DMS153 (cell line): ENCODE measurements around the gene ZFAND3.
A peak's percentile ranks its signal among the peaks of the same experiment; 100 is the strongest.

ENCODE experiments used
- DNase-seq: peaks from one replicate; lab custom pipeline; 2025; lab: John Stamatoyannopoulos, UW

Gene ZFAND3

GRCh38 chr6:38004908-38005307 is 185.4 kb downstream of the ZFAND3 start:
- no peak for DNase-seq

GRCh38 chr6:38011937-38012336 is 192.4 kb downstream of the ZFAND3 start:
- DNase-seq, result no peak

DNA sequence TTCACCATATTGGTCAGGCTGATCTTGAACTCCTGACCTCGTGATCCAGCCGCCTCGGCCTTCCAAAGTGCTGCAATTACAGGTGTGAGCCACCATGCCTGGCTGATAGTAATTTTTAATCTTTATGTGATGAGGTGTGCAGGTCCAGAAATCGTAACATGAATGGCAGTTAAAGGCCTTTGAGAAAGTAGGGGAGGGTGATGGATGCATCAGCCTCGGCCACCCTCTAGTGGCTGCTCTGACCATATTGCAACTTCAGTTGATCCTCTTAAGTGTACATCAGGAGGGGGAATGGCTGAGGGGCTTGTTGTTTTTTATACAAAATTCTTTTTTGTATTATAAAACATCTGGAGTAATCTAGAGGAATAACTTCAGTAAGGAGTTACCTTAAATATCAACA is 193.0 kb downstream of the ZFAND3 start:
- peak; percentile 39 for DNase-seq

- DNase-seq, result no peak
Measured at GRCh38 chr6:38015341-38015740, 195.8 kb downstream of the ZFAND3 start.

- no peak for DNase-seq
Measured at GRCh38 chr6:38016824-38017223, 197.3 kb downstream of the ZFAND3 start.

DNA sequence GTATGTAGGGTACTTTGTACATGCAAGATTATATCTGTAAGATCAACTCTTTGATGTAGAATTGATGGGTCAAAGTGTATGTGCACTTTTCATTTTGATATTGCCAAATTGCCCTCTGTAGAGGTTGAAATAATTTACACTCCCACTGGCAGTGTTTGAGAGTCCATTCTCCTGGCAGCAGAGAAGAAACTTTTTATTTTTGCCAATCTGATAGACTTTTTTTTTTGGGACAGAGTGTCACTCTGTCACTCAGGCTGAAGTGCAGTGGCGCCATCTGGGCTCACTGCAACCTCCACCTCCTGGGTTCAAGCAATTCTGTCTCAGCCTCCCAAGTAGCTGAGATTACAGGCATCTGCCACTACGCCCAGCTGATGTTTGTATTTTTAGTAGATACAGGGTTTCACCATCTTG is 199.2 kb downstream of the ZFAND3 start:
- no peak for DNase-seq

- peak; percentile 63 for DNase-seq
Measured at GRCh38 chr6:38020593-38020992, 201.1 kb downstream of the ZFAND3 start.

GRCh38 chr6:38021029-38021428 is 201.5 kb downstream of the ZFAND3 start:
- DNase-seq, result peak; percentile 40

GRCh38 chr6:38021571-38021970 is 202.0 kb downstream of the ZFAND3 start:
- DNase-seq, result no peak

GRCh38 chr6:38022688-38023087 is 203.2 kb downstream of the ZFAND3 start:
- no peak for DNase-seq

GRCh38 chr6:38024908-38025307 is 205.4 kb downstream of the ZFAND3 start:
- DNase-seq, result no peak

- DNase-seq, result no peak
Measured at GRCh38 chr6:38025451-38025850, 205.9 kb downstream of the ZFAND3 start.

DNA sequence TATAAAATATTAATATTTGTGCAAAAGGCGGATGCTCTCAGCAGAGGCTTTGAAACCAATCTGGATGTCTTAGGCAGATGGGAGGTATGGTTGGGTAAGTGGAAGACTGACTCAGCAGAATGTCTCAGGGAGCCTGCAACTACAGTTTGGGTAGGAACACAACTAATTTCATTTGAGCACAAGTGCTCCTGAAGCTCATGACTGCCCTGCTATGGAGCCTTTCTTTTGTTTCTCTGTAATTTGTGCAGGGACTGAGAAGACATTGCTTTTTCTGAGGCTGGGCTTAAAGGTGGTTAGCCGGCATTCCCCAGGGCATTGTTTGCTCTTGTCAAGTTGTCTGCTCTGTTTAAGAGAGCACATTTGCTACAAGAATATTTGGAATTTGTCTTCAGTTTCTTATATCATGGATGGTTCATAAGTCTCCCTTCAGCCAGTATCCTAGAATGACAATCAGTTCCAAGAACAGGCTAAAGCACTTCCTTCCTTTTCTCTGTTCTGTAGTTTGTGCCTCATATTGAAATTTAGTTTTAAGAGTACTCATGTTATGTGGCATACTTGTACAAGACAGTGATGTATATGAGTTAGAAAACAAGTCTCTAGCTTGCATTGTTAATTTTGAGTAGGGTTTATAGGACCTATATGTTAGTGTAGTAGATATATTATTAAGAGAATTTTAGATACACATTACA is 208.3 kb downstream of the ZFAND3 start:
- DNase-seq, result no peak

DNA sequence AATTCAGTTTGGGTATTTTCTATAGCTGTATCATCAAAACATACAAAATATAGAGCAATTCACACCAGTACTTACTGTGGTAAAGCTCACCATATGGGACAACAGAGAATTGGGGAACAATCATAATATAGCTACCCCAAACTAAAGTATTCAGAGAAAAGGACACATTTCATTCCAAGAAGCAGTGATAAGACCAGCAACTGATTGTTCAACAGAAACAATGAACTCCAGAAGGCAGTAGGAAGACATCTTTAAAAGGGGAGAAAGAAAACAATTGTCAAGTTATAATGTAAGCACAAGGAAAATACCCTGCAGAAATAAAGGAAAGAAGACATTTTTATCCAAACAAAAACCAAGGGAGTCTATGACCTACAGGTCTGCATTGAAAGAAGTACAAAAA is 210.9 kb downstream of the ZFAND3 start:
- DNase-seq, result no peak

DNA sequence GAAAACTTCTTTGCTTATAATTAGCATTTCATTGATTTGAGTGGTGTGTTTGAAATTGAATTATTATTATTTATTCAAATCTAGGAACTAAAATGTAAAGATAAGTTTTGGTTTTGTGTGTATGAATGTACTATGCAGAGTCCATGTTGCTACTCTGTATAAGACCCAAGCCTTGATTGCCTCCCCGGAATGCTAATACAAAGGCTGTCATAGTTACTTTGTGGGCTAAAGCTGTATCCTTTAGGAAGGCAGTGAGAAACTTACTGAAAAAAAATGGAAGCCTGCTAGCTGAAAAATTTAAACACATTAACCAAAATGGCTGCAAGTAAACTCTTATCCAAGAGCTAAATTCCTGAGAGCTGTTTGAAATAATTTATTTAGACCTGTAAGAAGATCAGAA is 213.3 kb downstream of the ZFAND3 start:
- DNase-seq, result no peak

DNA sequence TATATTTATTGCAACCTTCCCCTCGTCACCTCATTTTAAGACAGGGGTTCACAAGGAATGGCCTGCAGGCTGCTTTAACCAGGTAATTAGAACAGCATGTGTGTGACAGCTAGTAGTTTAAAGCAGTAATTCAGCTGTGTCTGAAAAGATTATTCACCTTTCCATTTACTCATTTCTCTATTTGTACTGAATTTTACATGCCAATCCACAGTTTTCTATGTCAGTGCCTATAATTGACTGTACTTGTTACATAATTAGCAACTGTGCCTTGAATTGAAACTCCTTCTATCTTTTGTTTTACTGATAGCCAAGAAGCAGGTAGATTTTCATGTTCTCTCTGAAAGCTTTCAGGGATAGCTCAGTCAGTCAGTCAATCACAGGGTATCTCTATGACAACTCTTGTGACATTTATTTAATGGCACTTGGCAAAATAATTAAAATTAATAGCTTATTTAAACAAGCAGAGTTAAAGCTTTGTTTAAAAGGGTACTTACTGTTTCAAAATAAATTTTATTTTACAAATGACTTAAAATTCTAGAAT is 214.0 kb downstream of the ZFAND3 start:
- DNase-seq, result no peak

GRCh38 chr6:38034274-38034914 is 214.9 kb downstream of the ZFAND3 start:
- DNase-seq, result no peak

DNA sequence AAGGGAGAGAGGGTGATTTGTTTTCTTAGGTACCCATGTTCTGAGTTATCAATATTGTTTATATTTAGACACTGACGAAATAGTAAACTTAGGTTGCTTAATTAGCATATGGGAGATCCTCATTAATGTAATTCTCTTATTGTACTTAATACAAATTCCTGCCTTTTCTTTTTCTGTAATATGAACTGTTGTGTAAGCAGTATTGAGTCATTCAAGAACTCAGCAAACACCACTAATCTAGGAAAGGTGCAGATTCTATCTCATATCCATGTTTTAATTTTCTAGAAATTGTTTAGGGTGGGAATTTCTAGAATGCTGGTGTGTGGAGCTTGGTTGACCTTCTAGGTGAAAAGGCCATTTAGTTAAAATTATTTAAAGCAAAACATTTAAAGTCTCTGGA is 216.0 kb downstream of the ZFAND3 start:
- no peak for DNase-seq

DNA sequence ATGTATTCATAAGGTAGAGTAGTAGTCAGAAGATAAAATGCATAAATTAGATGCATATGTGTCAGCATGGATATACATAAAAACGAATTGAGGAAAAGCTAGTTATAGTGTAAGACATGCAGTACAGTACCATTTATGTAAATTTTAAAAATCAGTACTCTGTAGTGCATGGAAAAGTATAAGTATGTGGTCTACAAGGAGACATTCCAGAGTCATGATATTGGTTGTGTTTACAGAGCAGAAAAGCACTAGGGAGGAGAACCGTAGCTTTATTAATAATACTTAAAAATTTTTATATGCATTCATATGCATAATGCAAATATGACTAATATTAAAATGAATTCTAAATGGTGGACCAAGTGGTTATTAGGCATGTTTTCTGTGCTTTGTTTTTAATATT is 220.0 kb downstream of the ZFAND3 start:
- DNase-seq, result no peak

DNA sequence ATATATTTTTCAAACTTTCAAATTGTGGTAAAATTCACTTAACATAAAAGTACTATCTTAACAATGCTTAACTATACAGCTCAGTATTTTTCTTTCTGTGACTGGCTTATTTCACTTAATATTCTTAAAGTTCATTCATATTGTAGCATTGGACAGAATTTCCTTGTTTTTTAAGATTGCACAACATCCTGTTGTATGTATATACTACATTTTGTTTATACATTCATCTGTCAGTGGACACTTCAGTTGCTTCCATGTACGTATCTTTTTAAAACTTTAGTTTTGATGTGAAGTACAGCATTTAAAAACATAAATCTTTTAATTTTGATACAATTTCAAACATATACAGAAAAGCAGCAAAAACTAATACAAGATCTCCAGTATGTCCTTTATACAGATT is 220.7 kb downstream of the ZFAND3 start:
- DNase-seq, result no peak

GRCh38 chr6:38043259-38043753 is 223.8 kb downstream of the ZFAND3 start:
- no peak for DNase-seq

- DNase-seq, result no peak
Measured at GRCh38 chr6:38045701-38046305, 226.3 kb downstream of the ZFAND3 start.

GRCh38 chr6:38047562-38047961 is 228.0 kb downstream of the ZFAND3 start:
- DNase-seq, result no peak
